HEK293 (cell line): Measurements from ENCODE around the gene PDK2.

Experiments
- CTCF ChIP-seq: fragments of 450-650 bp; formaldehyde crosslinking; IDR thresholded peaks from 2 replicates; pipeline ENCODE4 v1.5.1; 2016; ENCODE audit warnings: missing biosample characterization, missing genetic modification characterization
- MYNN ChIP-seq: fragments of 450-650 bp; formaldehyde crosslinking; IDR thresholded peaks from 2 replicates; pipeline ENCODE4 v1.5.1; 2016; ENCODE audit warnings: missing biosample characterization, missing genetic modification characterization, borderline replicate concordance
- REPIN1 ChIP-seq: fragments of 450-650 bp; formaldehyde crosslinking; IDR thresholded peaks from 2 replicates; pipeline ENCODE4 v1.5.1; 2017; ENCODE audit warnings: missing biosample characterization, missing genetic modification characterization, low read depth
- ZNF785 ChIP-seq: fragments of 450-650 bp; formaldehyde crosslinking; IDR thresholded peaks from 2 replicates; pipeline ENCODE4 v1.5.1; 2016; ENCODE audit warnings: missing biosample characterization, missing genetic modification characterization

- TF ChIP-seq MYNN, result no peak
- no peak for TF ChIP-seq CTCF
- no peak for TF ChIP-seq ZNF785
- no peak for TF ChIP-seq REPIN1 (tag by site-specific recombination)
Observed at GRCh38 chr17:50129353-50129727, 34.2 kb downstream of the PDK2 start.
